Stimulated activated CD8-positive, alpha-beta memory T cell treated with anti-CD3 and anti-CD28 coated beads, Interleukin-15, amount 100 ng/mL, for 1 hour (primary cell): ENCODE measurements around the gene ANGPTL2.
"Not testable (repeated sequence)": the region's sequence is repeated elsewhere in the genome, so short reads cannot be mapped to it uniquely, and the experiment has no call there.

Experiments
- DNase-seq: peaks from one replicate; pipeline ENCODE4 v3.0.0-alpha.2; 2020; ENCODE audit warnings: low read depth

The ANGPTL2 gene

GRCh38 chr9:127154390-127155191 lies 32.2 kb upstream of the ANGPTL2 start:
- no peak for DNase-seq

- no peak for DNase-seq
Observed at GRCh38 chr9:127154003-127154389, 31.6 kb upstream of the ANGPTL2 start.

GRCh38 chr9:127153501-127153900 lies 31.1 kb upstream of the ANGPTL2 start:
- no peak for DNase-seq

- no peak for DNase-seq
Observed at GRCh38 chr9:127149463-127150390, 27.3 kb upstream of the ANGPTL2 start.

GRCh38 chr9:127149010-127149409 lies 26.6 kb upstream of the ANGPTL2 start:
- no peak for DNase-seq

- no peak for DNase-seq
Observed at GRCh38 chr9:127148014-127148413, 25.6 kb upstream of the ANGPTL2 start.

- no peak for DNase-seq
Observed at GRCh38 chr9:127147251-127147650, 24.8 kb upstream of the ANGPTL2 start.

GRCh38 chr9:127146841-127147240 lies 24.4 kb upstream of the ANGPTL2 start:
- not testable (repeated sequence) for DNase-seq

- no peak for DNase-seq
Observed at GRCh38 chr9:127144670-127145445, 22.4 kb upstream of the ANGPTL2 start.

GRCh38 chr9:127143920-127144465 lies 21.6 kb upstream of the ANGPTL2 start:
- DNase-seq: no peak

- DNase-seq: no peak
Observed at GRCh38 chr9:127142931-127143464, 20.6 kb upstream of the ANGPTL2 start.

GRCh38 chr9:127142291-127142690 lies 19.9 kb upstream of the ANGPTL2 start:
- no peak for DNase-seq

GRCh38 chr9:127140842-127141675 lies 18.6 kb upstream of the ANGPTL2 start:
- DNase-seq: no peak

GRCh38 chr9:127140181-127140580 lies 17.7 kb upstream of the ANGPTL2 start:
- DNase-seq: no peak

GRCh38 chr9:127139775-127140174 lies 17.3 kb upstream of the ANGPTL2 start:
- DNase-seq: no peak

- no peak for DNase-seq
Observed at GRCh38 chr9:127139071-127139731, 16.8 kb upstream of the ANGPTL2 start.

- DNase-seq: no peak
Observed at GRCh38 chr9:127138444-127138843, 16.0 kb upstream of the ANGPTL2 start.

- no peak for DNase-seq
Observed at GRCh38 chr9:127137640-127138360, 15.4 kb upstream of the ANGPTL2 start.

- no peak for DNase-seq
Observed at GRCh38 chr9:127136880-127137639, 14.6 kb upstream of the ANGPTL2 start.
